ENCODE results near the gene PPFIA2.

PPFIA2 gene

DNA sequence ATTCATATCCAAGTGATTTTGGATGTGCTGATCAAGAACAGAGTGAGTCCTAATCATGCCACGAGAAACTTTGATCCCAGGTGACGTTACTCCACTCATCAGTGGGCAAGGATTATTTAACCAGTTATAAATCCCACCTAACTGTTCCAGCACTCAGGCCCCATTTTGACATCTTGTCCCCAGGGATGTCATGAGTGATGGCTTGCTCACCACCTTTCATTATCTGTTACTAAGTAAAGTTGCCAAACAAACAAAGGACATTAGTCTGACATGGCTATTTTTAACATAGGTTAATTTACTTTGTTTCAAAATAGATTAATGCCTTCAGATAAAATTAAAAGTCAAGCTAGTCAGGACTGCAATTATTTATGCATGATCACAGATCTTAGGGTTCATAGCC is 425.3 kb downstream of the PPFIA2 start:
- no peak for DNase-seq

DNA sequence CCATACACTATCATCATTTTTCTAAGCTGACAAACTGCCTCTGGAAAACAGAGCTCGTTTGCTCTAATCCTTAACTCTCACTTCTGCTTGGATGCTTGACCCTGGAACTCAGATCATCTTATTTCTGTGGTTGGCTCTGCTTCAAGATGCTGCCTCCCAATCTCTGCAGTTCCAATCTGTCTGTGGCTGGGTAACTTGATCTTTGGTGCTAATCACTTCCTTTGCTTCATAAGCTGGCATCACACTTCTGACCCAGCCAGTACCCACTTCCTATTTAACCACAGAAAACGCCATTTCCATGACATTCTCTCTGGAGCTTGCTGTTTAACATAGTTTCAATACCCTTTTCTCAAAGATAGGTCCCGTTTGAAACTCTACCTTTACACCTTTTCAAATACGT is 427.1 kb downstream of the PPFIA2 start:
- no peak for DNase-seq

GRCh38 chr12:81330480-81330879 is 428.7 kb downstream of the PPFIA2 start:
- DNase-seq, result no peak

DNA sequence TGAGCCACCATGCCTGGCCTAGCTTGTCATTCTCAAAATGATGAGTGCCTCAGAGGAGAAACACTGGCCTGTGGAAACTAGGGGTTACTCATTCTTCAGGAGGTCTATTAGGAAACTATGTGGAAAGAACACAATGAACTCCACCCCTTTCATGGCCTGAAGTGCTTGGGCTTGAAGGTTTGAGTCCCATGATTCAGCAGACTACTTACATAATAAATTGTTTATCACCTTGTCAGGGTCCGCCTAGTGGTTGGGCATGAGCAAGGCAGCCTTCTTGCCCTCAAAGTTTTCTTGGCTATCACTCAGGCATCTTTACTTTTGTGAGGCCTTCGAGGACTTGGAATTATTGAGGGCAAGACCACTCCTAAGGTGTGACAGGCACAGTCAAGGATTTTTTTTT is 430.1 kb downstream of the PPFIA2 start:
- peak; percentile 12 for DNase-seq

- no peak for DNase-seq
These were observed 431.7 kb downstream of the PPFIA2 start for GRCh38 chr12:81327425-81327824.

DNA sequence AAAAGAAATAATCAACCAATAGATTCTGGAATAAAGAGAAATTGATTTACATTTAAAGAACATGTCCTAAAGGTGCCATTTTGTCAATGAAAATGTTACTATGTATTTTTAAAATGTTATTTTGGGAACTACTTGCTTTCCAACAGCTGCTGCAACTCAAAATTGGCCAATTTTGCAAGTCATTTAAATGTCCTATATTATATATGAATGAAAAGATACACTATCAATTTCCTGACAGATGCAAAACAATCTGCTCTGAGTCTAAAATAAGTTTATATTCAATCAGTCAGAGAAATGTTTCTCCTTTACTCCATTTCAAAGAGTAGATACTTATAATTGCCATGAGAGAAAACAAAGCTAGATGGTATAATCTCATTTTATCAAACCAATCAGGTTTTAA is 434.1 kb downstream of the PPFIA2 start:
- DNase-seq, result no peak

- DNase-seq, result no peak
These were observed 444.1 kb downstream of the PPFIA2 start for GRCh38 chr12:81314903-81315531.

GRCh38 chr12:81303935-81304334 is 455.2 kb downstream of the PPFIA2 start:
- DNase-seq, result no peak

- no peak for DNase-seq
These were observed 458.7 kb downstream of the PPFIA2 start for GRCh38 chr12:81300454-81300853.

GRCh38 chr12:81297601-81298000 is 461.5 kb downstream of the PPFIA2 start:
- no peak for DNase-seq

GRCh38 chr12:81296556-81297305 is 462.4 kb downstream of the PPFIA2 start:
- DNase-seq, result peak; percentile 65

- DNase-seq, result no peak
These were observed 463.9 kb downstream of the PPFIA2 start for GRCh38 chr12:81295251-81295650.

DNA sequence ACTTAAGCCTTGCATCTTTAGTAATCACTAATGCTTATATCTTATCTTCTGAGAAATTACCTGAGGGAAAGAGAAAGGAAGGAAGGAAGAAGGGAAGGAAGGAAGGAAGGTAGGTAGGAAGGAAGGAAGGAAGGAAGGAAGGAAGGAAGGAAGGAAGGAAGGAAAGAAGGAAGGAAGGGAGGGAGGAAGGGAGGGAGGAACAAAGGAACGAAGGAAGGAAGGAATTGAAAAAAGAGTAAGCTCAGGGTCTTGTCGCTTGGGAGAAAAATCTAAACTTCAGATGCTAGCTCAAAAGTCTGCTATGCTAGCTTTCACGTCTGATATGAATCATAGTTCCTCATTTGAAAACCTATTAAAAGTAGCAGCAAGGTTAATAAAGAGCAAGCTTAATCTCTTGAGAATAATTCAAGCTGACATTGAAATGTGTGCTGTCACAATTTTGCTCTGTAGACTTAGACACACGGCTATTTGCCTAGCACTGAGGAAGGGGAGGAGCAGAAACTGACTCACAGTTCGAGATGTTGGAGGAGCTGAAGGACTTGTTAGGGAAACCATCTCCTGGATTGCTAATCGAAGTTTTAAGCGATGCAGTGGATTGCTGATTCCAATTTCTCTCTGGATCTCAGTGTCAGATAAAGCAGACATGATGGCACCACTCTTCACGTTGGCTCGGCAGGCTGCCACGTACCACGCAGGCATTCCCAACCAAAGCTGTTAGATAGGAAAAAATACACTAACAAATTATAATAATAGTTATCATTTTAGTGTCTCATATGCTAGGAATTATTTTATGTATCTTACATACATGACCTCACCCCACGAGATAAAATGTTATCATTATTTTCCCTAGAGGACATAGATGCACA is 464.6 kb downstream of the PPFIA2 start:
- DNase-seq, result peak; percentile 1

DNA sequence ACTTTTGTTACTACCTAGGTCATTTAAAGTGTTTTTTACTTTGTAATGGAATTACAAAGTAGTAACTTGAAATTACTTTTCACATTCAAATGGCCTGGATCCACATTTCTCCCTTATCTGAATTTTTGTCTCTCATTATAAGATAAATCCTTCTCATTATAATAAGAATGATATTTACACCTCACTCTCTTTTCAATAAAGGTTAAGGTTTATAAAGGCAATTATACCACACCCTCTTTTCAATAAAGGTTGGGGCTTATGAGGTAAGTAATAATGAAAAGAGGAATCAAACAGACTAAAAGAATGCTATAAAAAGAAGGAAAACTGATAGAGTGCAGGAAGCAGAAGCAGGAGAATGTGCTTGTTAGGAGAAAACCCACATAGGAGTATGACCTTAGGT is 470.5 kb downstream of the PPFIA2 start:
- no peak for DNase-seq

DNA sequence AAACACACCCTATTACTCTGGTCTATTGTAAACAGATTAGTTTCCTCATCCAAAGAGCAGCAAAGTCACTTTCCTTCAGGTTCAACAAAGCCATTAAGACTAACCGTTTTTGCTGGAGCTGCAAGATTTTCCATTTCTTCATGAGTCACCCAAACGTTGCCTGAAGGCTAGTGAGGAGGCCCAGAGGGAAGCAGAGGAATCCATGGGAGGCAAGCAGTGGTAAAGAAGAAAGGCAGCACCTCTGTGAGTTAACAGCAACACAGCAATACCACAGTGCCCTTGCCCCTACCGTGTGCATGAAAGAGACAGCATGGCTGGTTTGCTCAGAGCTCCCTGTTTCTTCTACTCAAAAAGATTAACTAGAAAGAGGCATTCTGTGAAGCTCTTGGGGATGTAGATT is 475.0 kb downstream of the PPFIA2 start:
- peak; percentile 48 for DNase-seq

- DNase-seq, result no peak
These were observed 484.3 kb downstream of the PPFIA2 start for GRCh38 chr12:81274637-81275529.

- DNase-seq, result no peak
These were observed 488.8 kb downstream of the PPFIA2 start for GRCh38 chr12:81270385-81270784.

DNA sequence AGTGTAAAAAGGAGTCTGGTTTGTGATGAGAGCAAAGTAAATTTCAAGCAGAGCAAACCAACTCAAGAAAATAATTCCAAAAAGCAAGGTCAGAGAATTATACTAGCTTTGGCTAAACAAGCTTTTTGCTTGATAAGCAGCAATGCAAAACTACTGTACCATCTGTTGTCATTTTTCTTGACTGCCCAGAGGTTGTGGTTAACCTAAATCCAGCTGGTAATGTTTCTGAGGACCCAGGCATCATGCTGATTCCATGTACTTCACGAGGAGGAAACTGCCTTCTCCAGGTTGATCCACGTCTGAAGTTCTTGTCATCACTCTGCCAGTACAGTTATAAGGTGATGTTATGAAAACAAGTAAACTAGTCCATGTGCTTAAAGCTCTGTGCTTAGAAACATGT is 496.1 kb downstream of the PPFIA2 start:
- DNase-seq, result no peak

- peak; percentile 1 for DNase-seq
These were observed 497.5 kb downstream of the PPFIA2 start for GRCh38 chr12:81261508-81262207.

DNA sequence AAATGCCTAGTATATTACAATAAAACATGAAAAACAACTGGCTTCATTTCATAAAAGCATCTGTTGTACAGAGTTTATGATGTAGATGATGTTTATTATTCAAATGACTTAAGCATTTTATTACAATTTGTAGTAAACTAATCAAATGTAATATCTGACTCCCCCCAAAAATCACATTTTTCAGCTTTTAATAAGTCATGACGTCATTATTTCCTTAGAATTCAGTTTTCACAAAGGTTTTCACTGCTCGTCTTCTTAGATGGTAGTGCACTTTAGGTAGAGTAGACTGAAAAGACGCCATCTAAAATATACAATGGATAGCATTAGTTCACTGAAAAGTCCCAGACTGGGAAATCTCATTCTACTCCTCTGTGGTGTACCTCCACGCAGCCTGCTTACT is 499.8 kb downstream of the PPFIA2 start:
- no peak for DNase-seq

DNA sequence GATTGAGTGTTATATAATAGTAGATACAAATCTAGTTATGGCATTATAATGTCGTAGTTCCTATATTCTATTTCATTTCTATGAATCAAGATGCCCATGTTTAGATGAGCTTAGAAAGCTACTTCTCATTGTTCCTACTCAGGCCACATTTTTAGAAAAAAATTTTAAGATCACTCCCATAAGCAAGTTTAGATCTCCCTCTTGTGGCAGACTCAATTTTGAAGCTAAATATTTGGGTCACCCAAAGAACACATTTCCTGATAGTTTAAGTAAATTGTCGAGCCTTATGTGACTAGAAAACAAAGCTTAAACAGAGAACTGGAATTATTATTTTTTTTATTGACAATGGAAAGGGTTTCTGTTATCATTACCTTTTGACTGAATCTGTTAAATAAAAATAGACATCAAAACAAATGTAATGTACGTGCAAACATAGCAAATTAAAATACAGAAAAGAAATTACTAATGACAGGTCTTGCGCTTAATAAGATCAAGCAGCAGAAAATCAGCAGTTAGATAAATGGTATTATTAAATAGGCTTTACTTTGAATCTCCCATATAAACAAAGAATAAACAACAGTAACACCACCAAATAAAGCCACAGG is 501.1 kb downstream of the PPFIA2 start:
- peak; percentile 52 for DNase-seq

DNA sequence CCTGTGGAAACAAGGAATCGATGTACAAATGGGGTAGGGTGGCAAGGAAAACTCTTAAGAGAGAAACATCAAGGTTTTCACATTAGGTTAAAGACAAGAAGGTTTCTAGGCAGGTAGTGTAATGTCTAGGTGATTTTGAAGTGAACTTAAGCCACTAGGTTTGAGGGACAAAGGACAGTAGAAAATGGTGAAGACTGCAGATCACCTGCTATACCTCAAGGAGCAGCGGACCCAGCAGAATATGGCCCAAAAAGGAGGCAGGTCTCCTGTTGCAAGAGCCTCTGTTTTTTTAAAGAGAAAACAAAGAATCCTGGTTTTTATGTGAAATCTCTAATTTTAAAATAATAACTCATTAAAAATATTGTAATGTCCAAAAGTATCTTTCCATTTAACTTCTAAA is 503.2 kb downstream of the PPFIA2 start:
- no peak for DNase-seq

Data from EL (cell line).